HFF-Myc (cell line): ENCODE measurements around the gene PIKFYVE.
A peak's percentile ranks its signal among the peaks of the same experiment; 100 is the strongest.
"Not testable (repeated sequence)": the region's sequence is repeated elsewhere in the genome, so short reads cannot be mapped to it uniquely, and the experiment has no call there.

Experiments used
- DNase-seq: peaks from one replicate; pipeline ENCODE4 v3.0.0-alpha.2; 2011; ENCODE audit warnings: low read depth; ENCODE audit errors: extremely low read depth
- H3K4me3 ChIP-seq: replicated peaks from 2 replicates; pipeline ENCODE4 v1.5.1; 2011; ENCODE audit warnings: low read depth, mild to moderate bottlenecking, control low read depth, low read length
- TF ChIP-seq, protein P1 (sequence below): IDR thresholded peaks from 2 replicates; pipeline ENCODE4 v1.5.1; 2012; ENCODE audit warnings: mild to moderate bottlenecking, low read depth, low read length, control low read depth; ENCODE audit errors: missing control alignments

The PIKFYVE gene

GRCh38 chr2:208369091-208369490 is 103.0 kb downstream of the PIKFYVE start:
- TF ChIP-seq, protein P1, sequence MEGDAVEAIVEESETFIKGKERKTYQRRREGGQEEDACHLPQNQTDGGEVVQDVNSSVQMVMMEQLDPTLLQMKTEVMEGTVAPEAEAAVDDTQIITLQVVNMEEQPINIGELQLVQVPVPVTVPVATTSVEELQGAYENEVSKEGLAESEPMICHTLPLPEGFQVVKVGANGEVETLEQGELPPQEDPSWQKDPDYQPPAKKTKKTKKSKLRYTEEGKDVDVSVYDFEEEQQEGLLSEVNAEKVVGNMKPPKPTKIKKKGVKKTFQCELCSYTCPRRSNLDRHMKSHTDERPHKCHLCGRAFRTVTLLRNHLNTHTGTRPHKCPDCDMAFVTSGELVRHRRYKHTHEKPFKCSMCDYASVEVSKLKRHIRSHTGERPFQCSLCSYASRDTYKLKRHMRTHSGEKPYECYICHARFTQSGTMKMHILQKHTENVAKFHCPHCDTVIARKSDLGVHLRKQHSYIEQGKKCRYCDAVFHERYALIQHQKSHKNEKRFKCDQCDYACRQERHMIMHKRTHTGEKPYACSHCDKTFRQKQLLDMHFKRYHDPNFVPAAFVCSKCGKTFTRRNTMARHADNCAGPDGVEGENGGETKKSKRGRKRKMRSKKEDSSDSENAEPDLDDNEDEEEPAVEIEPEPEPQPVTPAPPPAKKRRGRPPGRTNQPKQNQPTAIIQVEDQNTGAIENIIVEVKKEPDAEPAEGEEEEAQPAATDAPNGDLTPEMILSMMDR = no peak
- no peak for DNase-seq
- no peak overlapping the region for H3K4me3 ChIP-seq

DNA sequence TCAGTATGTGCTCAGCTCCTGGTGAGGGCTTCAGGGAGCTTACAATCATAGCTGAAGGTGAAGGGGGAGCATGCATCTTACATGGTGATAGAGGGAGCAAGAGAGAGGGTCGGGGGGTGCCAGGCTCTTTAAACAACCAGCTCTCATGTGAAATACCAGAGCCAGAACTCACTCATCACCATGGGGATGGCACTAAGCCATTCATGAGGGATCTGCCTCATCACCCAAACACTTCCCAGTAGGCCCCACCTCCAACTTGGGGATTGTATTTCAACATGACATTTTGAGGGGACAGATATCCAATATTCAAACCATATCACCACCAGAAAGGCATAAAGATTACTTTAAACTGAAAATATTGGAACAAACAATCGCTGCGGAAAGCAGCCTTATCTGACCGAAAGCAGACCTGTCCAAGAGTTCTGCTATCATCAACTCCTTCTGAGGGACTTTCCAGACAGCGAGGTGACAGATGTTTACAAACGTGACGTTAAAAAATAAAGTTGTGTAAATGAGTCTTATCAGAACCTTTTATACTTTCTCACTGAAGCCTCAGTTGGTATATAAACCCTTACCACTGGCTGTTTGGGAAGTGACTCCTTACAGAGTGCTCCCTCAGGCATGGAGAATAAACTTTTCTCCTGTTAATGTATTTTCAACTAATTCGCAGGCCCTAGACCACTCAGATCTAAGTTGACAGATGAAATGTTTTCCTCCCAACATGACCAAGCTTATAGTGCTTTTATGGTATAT is 105.0 kb downstream of the PIKFYVE start:
- DNase-seq = no peak
- no peak overlapping the region for H3K4me3 ChIP-seq
- TF ChIP-seq, protein P1 = no peak

- no peak overlapping the region for H3K4me3 ChIP-seq
- TF ChIP-seq, protein P1 = no peak
Observed at GRCh38 chr2:208371634-208371935, 105.5 kb downstream of the PIKFYVE start.

DNA sequence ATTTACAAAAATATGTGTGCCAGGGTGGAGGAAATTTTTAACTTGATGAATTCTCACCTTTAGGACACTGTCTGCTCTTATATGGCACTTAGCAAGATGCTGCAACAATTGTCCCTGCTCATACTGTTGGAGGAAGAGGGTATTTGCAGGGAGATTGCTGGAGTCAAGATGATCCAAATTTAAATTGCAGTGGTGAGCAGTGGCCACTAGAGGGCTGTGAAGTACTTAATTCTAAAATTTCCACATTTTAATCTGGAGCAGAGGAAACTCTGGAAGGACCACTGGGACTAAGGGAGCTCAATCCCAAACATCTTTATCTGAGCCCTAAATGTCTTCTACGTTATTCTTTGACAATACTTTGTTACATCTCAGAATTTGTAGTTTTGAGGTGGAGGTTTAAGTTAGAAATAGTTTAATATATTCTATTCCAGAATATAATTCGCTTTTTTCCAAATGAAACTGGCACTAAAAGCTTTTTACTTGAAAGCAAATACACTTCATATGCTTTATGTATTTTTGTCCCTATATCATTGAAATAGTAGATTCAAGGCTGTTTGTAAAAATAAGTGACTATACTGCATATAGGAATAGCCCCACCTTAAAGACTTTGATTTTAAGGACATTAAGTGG is 107.5 kb downstream of the PIKFYVE start:
- TF ChIP-seq, protein P1 = peak; percentile 78
- no peak for DNase-seq
- no peak overlapping the region for H3K4me3 ChIP-seq

More at GRCh38 chr2:208371634-208371935, 105.5 kb downstream of the PIKFYVE start:
- no peak for DNase-seq

GRCh38 chr2:208375491-208376068 is 109.5 kb downstream of the PIKFYVE start:
- no peak overlapping the region for H3K4me3 ChIP-seq
- TF ChIP-seq, protein P1 = no peak
- no peak for DNase-seq

- not testable (repeated sequence) for H3K4me3 ChIP-seq, DNase-seq
Observed at GRCh38 chr2:208377344-208377860, 111.3 kb downstream of the PIKFYVE start.

- no peak for DNase-seq
- H3K4me3 ChIP-seq = no peak overlapping the region
- TF ChIP-seq, protein P1 = no peak
Observed at GRCh38 chr2:208379192-208379591, 113.1 kb downstream of the PIKFYVE start.
